Vagina (tissue), 2 donors: ENCODE measurements around the gene ACRBP.
A peak's percentile ranks its signal among the peaks of the same experiment; 100 is the strongest.

Source experiments
- POLR2A ChIP-seq, 2 donors: fragments of 450-650 bp; IDR thresholded peaks; one replicate each; pipeline ENCODE4 v1.6.1; 2017; ENCODE audit warnings: antibody characterized with exemption in 2 of 2, mild to moderate bottlenecking in 2 of 2, moderate library complexity in 2 of 2
- POLR2AphosphoS5 ChIP-seq, 2 donors: sonication (generic); formaldehyde crosslinking; IDR thresholded peaks; one replicate each; pipeline ENCODE4 v1.9.0; 2017; ENCODE audit warnings: antibody characterized with exemption in 2 of 2, mild to moderate bottlenecking in 2 of 2, low read depth in 1 of 2; ENCODE audit not compliant: insufficient read depth in 1 of 2
- TF ChIP-seq, protein P1 (sequence below), 3 experiments: fragments of 450-650 bp in 2 of 3; fragments of 200-600 bp in 1 of 3; sonication (generic) in 1 of 3; IDR thresholded peaks; one replicate each; pipeline ENCODE4 v1.5.1; 2017 to 2019; ENCODE audit warnings: antibody characterized with exemption in 3 of 3, mild to moderate bottlenecking in 2 of 3, moderate library complexity in 2 of 3

DNA sequence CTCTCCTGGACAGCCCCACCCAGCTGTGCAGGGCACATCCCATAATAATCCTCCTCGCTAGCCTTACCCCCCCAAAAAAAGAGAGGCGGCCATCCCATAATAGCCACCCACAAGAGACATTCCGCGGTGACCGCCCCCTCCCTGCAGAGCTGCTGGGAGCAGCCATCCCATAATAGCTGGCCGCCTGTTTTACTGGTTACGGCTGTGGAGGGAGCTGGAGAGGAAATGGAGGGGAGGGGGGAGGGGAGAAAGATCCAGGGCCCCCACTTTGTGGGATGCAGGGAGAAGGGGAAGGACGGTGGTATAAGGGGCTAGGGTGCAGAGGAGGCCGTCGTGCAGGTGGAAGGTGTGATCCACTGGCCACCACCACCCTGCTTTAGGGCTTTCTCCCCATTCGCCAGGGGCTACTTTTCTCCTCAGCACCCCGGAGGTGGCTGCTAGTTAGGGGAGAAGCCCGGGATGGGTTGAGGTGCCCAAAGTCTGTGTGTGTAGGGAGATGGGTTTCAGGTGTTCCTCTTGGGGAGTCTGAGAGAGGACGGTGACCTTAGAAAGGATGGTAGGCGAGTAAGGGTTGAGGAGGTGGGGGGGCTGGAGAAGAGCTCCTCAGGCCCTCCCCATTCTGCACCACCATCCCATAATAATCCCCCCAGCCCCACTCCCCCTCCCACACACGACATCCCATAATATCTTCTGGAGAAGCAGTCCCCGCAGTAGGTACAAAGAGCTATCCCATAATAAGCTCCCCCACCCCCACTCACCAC, 34.0 kb downstream of the ACRBP start:
- TF ChIP-seq, protein P1, sequence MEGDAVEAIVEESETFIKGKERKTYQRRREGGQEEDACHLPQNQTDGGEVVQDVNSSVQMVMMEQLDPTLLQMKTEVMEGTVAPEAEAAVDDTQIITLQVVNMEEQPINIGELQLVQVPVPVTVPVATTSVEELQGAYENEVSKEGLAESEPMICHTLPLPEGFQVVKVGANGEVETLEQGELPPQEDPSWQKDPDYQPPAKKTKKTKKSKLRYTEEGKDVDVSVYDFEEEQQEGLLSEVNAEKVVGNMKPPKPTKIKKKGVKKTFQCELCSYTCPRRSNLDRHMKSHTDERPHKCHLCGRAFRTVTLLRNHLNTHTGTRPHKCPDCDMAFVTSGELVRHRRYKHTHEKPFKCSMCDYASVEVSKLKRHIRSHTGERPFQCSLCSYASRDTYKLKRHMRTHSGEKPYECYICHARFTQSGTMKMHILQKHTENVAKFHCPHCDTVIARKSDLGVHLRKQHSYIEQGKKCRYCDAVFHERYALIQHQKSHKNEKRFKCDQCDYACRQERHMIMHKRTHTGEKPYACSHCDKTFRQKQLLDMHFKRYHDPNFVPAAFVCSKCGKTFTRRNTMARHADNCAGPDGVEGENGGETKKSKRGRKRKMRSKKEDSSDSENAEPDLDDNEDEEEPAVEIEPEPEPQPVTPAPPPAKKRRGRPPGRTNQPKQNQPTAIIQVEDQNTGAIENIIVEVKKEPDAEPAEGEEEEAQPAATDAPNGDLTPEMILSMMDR (IDR thresholded peaks at IDR 0.05), result no peak
- peak in 1 of 2 donors; percentile 5 for TF ChIP-seq POLR2A (IDR thresholded peaks at IDR 0.05)
- peak in 1 of 2 donors; percentile 58 for TF ChIP-seq POLR2AphosphoS5 (IDR thresholded peaks at IDR 0.05; ENCODE audit: insufficient read depth in 1 of 2, low read depth in 1 of 2)
